ENCODE measurements around the gene DMD.

Gene DMD

GRCh38 chrX:33161829-33162228 is 49.5 kb downstream of the DMD start:
- no peak for DNase-seq (ENCODE audit: low read depth)
- no peak for TF ChIP-seq CTCF (IDR thresholded peaks at IDR 0.05; ENCODE audit: control insufficient read depth, extremely low read depth, insufficient read depth)
- no peak overlapping the region for H3K4me3 ChIP-seq (ENCODE audit: low read depth, low read length)

DNA sequence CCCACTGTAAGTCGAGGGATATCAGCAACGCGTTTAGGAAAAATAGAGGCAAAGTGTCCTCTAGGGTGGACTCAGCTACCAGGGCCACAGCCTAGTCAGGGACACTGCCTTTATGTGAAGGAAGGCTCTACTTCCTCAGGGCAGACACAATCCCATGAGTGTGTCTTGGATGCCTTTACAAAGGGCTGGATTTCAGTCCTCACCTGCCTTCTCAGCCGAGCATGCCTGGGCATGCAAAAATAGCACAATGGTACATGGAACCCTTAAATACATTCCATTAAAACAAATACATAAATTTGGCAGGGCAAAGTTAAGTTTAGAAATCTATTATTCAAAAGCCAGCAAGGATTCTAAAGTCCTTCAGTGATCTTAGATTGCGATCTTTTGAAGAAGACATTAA is 51.1 kb downstream of the DMD start:
- TF ChIP-seq CTCF (IDR thresholded peaks at IDR 0.05; ENCODE audit: control insufficient read depth, extremely low read depth, insufficient read depth), result no peak
- no peak for DNase-seq (ENCODE audit: low read depth)

DNA sequence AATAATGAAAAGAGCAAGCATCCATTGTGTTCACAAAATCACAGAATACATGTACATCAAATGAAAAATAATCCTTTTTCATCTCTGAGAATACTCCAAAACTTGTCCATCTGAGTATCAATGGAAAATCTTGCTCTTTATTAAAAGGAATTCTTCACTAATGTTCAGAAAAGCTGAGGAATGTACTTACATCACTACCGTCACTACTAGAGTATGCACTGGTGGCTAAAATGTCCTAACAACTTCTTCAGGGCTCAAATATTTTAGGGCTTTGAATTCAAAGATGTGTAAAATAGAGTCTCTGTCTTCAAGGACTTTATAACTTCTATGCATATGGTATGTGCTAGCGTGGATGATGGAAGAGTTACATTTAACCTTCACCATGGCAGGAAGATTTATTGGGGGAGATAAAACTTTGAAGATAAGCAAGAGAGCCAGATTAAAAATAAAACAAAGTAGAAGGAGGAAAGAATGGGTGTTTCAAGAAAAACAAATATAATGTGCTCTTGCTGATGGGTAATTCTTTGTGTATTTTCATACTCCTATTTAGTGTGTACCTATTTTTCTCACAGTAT is 55.1 kb downstream of the DMD start:
- no peak for TF ChIP-seq CTCF (IDR thresholded peaks at IDR 0.05; ENCODE audit: control insufficient read depth, extremely low read depth, insufficient read depth)
- DNase-seq (ENCODE audit: low read depth), result no peak
- no peak overlapping the region for H3K4me3 ChIP-seq (ENCODE audit: low read depth, low read length)

More for the DNA sequence above, 51.1 kb downstream of the DMD start:
- H3K4me3 ChIP-seq (ENCODE audit: low read depth, low read length), result no peak overlapping the region

- no peak for DNase-seq (ENCODE audit: low read depth)
- no peak for TF ChIP-seq CTCF (IDR thresholded peaks at IDR 0.05; ENCODE audit: control insufficient read depth, extremely low read depth, insufficient read depth)
- H3K4me3 ChIP-seq (ENCODE audit: low read depth, low read length), result no peak overlapping the region
These were observed 61.8 kb downstream of the DMD start for GRCh38 chrX:33149580-33149979.

DNA sequence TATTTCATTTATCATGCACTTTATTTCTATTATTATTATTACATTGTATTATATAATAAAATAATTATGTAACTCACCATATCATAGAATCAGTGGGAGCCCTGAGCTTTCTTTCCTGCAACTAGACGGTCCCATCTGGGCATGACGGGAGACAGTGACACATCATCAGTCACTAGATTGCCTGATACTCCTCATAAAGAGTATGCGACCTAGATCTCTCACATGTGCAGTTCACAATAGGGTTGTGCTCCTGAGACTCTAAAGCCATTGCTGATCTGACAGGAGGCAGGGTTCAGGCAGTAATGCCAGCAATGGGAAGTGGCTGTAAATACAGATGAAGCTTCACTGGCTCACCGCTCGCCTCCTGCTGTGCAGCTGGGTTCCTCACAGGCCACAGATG is 62.3 kb downstream of the DMD start:
- DNase-seq (ENCODE audit: low read depth), result no peak
- H3K4me3 ChIP-seq (ENCODE audit: low read depth, low read length), result no peak overlapping the region
- no peak for TF ChIP-seq CTCF (IDR thresholded peaks at IDR 0.05; ENCODE audit: control insufficient read depth, extremely low read depth, insufficient read depth)

DNA sequence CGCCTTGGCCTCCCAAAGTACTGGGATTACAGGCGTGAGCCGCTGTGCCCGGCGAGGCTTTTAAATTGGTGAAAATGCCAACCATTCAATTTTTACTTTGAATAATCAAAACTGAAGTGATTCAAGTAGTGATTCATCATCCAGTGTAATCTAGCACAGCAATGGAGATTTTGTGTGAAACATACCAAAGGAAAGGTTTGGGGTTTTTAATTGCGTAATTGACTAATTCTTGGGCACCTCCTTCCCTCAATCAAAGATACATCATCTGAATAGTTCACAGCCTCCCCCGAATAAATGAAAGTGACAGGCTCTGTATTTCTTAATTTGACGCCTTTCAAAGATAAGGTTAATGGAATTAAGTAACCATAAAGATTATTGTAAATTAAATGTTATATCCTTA is 69.0 kb downstream of the DMD start:
- TF ChIP-seq CTCF (IDR thresholded peaks at IDR 0.05; ENCODE audit: control insufficient read depth, extremely low read depth, insufficient read depth), result no peak
- H3K4me3 ChIP-seq (ENCODE audit: low read depth, low read length), result no peak overlapping the region
- DNase-seq (ENCODE audit: low read depth), result no peak

- no peak for DNase-seq (ENCODE audit: low read depth)
- no peak for TF ChIP-seq CTCF (IDR thresholded peaks at IDR 0.05; ENCODE audit: control insufficient read depth, extremely low read depth, insufficient read depth)
- no peak overlapping the region for H3K4me3 ChIP-seq (ENCODE audit: low read depth, low read length)
These were observed 72.6 kb downstream of the DMD start for GRCh38 chrX:33138677-33139249.
